HCT116 (cell line): Measurements from ENCODE around the gene RFTN1. TPM values are rescaled to one million over a fixed set of nuclear protein-coding genes. Genes with fewer than 3 reads are reported as not detected.

Source experiments
- ATAC-seq: fragments of 200-7000 bp; cut with Tn5 transposase; 2 replicates; pipeline ENCODE4 v1.9.1; 2020; ENCODE audit warnings: mild to moderate bottlenecking, moderate library complexity
- BruUV-seq: library from RNA; stranded (reverse); fragments of 400-500 nt; replicated peaks from 2 replicates; lab custom pipeline; 2021; lab: Mats Ljungman, UMichigan
- CTCF ChIA-PET: fragments of 300-600 bp; sonication (Branson Sonifier 250); formaldehyde crosslinking; loops from one replicate; lab custom pipeline; 2021; ENCODE audit warnings: antibody characterized with exemption; lab: Charles Lee
- POLR2A ChIA-PET: fragments of 300-600, 350-600 bp; sonication (Branson Sonifier 250); formaldehyde crosslinking; loops from one replicate; lab custom pipeline; 2021; ENCODE audit warnings: antibody characterized with exemption; lab: Charles Lee
- RAD21 ChIA-PET, 2 experiments: fragments of 300-600 bp; sonication (Branson Sonifier 250); formaldehyde crosslinking; loops; one replicate each; lab custom pipeline; 2023; ENCODE audit warnings: low total read pairs in 2 of 2; ENCODE audit not compliant: uncharacterized antibody in 2 of 2, unreplicated experiment in 2 of 2, low non-redundant PET in 1 of 2; lab: Charles Lee
- DNase-seq: peaks from one replicate; pipeline ENCODE4 v3.0.0-alpha.2; 2010; ENCODE audit warnings: low read depth, low spot score
- H2AFZ ChIP-seq: fragments of 200-600 bp; shearing (Covaris generic), sonication (generic); 2 replicates; pipeline ENCODE4 v1.6.1; 2017; ENCODE audit warnings: low read depth, mixed run types, mixed read lengths, antibody characterized with exemption, low read length; ENCODE audit not compliant: poor library complexity, severe bottlenecking
- H3K27ac ChIP-seq: 2 replicates; pipeline ENCODE4 v1.5.1; 2012; ENCODE audit warnings: low read depth, low read length
- H3K27me3 ChIP-seq: fragments of 200-600 bp; sonication (generic); 2 replicates; pipeline ENCODE4 v1.6.1; 2016; ENCODE audit warnings: mixed run types, low read length, mixed read lengths; ENCODE audit not compliant: insufficient read depth
- H3K36me3 ChIP-seq, 2 experiments: fragments of 200-500 bp in 1 of 2; fragments of 200-600 bp in 1 of 2; sonication (Bioruptor generic) in 1 of 2; sonication (generic) in 1 of 2; 2 replicates each; pipeline versions ENCODE4 v1.5.1 to v1.6.1; 2014 to 2016; ENCODE audit warnings: low read length in 2 of 2, inconsistent platforms in 1 of 2, mixed read lengths in 1 of 2, mixed run types in 1 of 2; ENCODE audit not compliant: insufficient read depth in 2 of 2, control insufficient read depth in 1 of 2
- H3K4me1 ChIP-seq, 2 experiments: fragments of 200-600 bp in 1 of 2; sonication (generic) in 1 of 2; 2 replicates each; pipeline versions ENCODE4 v1.5.1 to v1.6.1; 2012 to 2017; ENCODE audit warnings: low read length in 2 of 2, inconsistent platforms in 1 of 2, mild to moderate bottlenecking in 1 of 2, mixed read lengths in 1 of 2, mixed run types in 1 of 2, moderate library complexity in 1 of 2; ENCODE audit not compliant: insufficient read depth in 2 of 2, control insufficient read depth in 1 of 2
- H3K4me2 ChIP-seq: fragments of 200-600 bp; sonication (generic); 2 replicates; pipeline ENCODE4 v1.6.1; 2017; ENCODE audit warnings: mixed run types, low read length, mixed read lengths
- H3K4me3 ChIP-seq, 2 experiments: fragments of 200-600 bp in 1 of 2; sonication (generic) in 1 of 2; replicated peaks in 1 of 2; 2 replicates each; pipeline ENCODE4 v1.5.1; 2011 to 2016; ENCODE audit warnings: low read length in 2 of 2, control low read depth in 1 of 2, low read depth in 1 of 2, mild to moderate bottlenecking in 1 of 2, mixed read lengths in 1 of 2, mixed run types in 1 of 2
- H3K79me2 ChIP-seq: fragments of 200-600 bp; sonication (generic); 2 replicates; pipeline ENCODE4 v1.6.1; 2017; ENCODE audit warnings: mild to moderate bottlenecking, mixed run types, low read length, moderate library complexity, mixed read lengths; ENCODE audit not compliant: insufficient read depth
- H3K9ac ChIP-seq: fragments of 200-600 bp; sonication (generic); 2 replicates; pipeline ENCODE4 v1.6.1; 2016; ENCODE audit warnings: low read length, mixed read lengths
- H3K9me2 ChIP-seq: fragments of 200-600 bp; sonication (generic), shearing (Covaris generic); 2 replicates; pipeline ENCODE4 v1.6.1; 2017; ENCODE audit warnings: mixed run types, mild to moderate bottlenecking, moderate library complexity; ENCODE audit not compliant: insufficient read depth
- H3K9me3 ChIP-seq, 2 experiments: fragments of 200-500 bp in 1 of 2; fragments of 200-600 bp in 1 of 2; sonication (Bioruptor generic) in 1 of 2; sonication (generic) in 1 of 2; 2 replicates each; pipeline ENCODE4 v1.6.1; 2014 to 2017; ENCODE audit warnings: low read length in 2 of 2, mixed read lengths in 2 of 2, inconsistent platforms in 1 of 2, low read depth in 1 of 2, mild to moderate bottlenecking in 1 of 2, mixed run types in 1 of 2, moderate library complexity in 1 of 2; ENCODE audit not compliant: control insufficient read depth in 1 of 2, insufficient read depth in 1 of 2
- H4K20me1 ChIP-seq: fragments of 200-600 bp; sonication (generic), shearing (Covaris generic); 2 replicates; pipeline ENCODE4 v1.6.1; 2017; ENCODE audit warnings: mixed run types, mild to moderate bottlenecking, moderate library complexity; ENCODE audit not compliant: insufficient read depth
- CBX3 ChIP-seq: IDR thresholded peaks from 2 replicates; pipeline ENCODE4 v1.6.1; 2012; ENCODE audit warnings: low read depth
- EZH2 ChIP-seq: fragments of 200-600 bp; sonication (generic); IDR thresholded peaks from 2 replicates; pipeline ENCODE4 v1.6.1; 2017; ENCODE audit warnings: antibody characterized with exemption, mixed run types
- RAD21 ChIP-seq: IDR thresholded peaks from 2 replicates; pipeline ENCODE4 v1.6.1; 2012; ENCODE audit warnings: low read depth, mild to moderate bottlenecking
- REST ChIP-seq: IDR thresholded peaks from 2 replicates; pipeline ENCODE4 v1.6.1; 2012; ENCODE audit warnings: low read depth
- SP1 ChIP-seq: IDR thresholded peaks from 2 replicates; pipeline ENCODE4 v1.6.1; 2012; ENCODE audit warnings: low read depth
- SRF ChIP-seq: IDR thresholded peaks from 2 replicates; pipeline ENCODE4 v1.6.1; 2012; ENCODE audit warnings: low read depth
- ZFX ChIP-seq: fragments of 450-650 bp; IDR thresholded peaks from 2 replicates; pipeline ENCODE4 v1.6.1; 2017
- ZNF274 ChIP-seq: fragments of 200-500 bp; sonication (Bioruptor generic); IDR thresholded peaks from 2 replicates; pipeline ENCODE4 v1.6.1; 2014; ENCODE audit warnings: mild to moderate bottlenecking, low read depth, low read length, inconsistent platforms
- intact Hi-C: fragments of 100-400 bp; cut with micrococcal nuclease; formaldehyde crosslinking; loops from 2 replicates; pipeline ENCODE4 v1.10.0; 2022
- total RNA-seq: library from RNA; stranded (reverse); gene quantifications from one replicate; pipeline ENCODE4 v1.2.1, GENCODE V29; 2021; ENCODE audit not compliant: unreplicated experiment

The RFTN1 gene
- total RNA-seq, 1 experiment from 2014 or later: 3.9 TPM

GRCh38 chr3:16297997-16298885 lies 215.3 kb downstream of the RFTN1 start:
- Histone ChIP-seq H2AFZ (no peak overlapping the region), H3K79me2 (no peaks in the 10 kb centered on the region), H3K9me3 (no peaks in the 10 kb centered on the region; a peak in 1 of 4 replicates), H3K27ac (no peak overlapping the region), H3K36me3 (peaks cover 3 to 4% of the 10 kb centered on the region in 2 experiments; a peak in 3 of 4 replicates), H3K4me3 (no peak overlapping the region), H3K9ac (no peak overlapping the region), H3K4me2 (no peak overlapping the region), H3K27me3 (no peaks in the 10 kb centered on the region), H4K20me1 (no peaks in the 10 kb centered on the region), H3K4me1 (no peaks in the 10 kb centered on the region), H3K9me2 (no peaks in the 10 kb centered on the region)
- DNase-seq (no peak), ATAC-seq (no peak)
- CTCF ChIA-PET: no interaction called here
- TF ChIP-seq SP1 (no peak), ZFX (no peak), CBX3 (no peak), RAD21 (no peak), EZH2 (no peak), REST (no peak), SRF (no peak), ZNF274 (no peak)
- no TSS peak for BruUV-seq
- intact Hi-C loops: no loop called here
- POLR2A ChIA-PET: no interaction called here
- RAD21 ChIA-PET: no interaction called here
